ENCODE results near the gene HMX1. TPM values are rescaled to one million over a fixed set of nuclear protein-coding genes. Genes with fewer than 3 reads are reported as not detected.

The HMX1 gene
- total RNA-seq, 1 donor from 2014 or later, result not detected

DNA sequence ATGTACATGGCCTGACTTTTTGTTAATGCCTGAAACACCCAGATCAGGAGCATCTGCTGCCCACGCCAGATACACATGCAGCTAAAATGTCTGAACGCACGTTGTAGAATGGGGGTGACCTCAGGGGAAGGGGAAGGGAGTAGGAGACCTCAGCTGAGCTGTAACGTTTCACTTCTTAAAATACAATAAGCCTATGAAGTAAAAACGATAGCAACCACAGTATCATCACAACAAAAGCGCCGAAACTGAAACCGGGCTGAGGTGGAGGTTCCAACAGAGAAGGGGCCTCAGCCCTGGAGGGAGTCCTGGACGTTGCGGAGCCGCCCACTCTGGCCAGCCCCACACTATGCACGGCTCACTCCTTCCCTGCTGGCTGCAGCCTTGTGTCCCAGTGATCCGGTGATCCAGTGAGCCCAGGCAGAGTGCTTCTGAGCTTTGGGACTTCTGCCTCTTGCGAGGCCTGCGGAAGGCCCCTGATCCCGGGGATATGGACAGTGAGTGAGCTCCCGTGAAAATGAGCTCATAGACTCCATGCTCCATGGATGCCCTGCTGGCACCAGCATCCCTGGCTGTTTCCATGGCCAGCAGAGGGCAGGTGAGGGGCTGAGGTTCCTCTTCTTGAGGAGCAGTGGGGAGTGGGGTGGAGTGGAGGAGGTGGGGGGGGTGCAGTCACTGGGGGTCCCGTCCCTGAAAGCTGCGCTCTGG lies 52.0 kb downstream of the HMX1 start:
- DNase-seq, result peak; percentile 45
- H3K27ac ChIP-seq, result no peak overlapping the region
- TF ChIP-seq, protein P1, sequence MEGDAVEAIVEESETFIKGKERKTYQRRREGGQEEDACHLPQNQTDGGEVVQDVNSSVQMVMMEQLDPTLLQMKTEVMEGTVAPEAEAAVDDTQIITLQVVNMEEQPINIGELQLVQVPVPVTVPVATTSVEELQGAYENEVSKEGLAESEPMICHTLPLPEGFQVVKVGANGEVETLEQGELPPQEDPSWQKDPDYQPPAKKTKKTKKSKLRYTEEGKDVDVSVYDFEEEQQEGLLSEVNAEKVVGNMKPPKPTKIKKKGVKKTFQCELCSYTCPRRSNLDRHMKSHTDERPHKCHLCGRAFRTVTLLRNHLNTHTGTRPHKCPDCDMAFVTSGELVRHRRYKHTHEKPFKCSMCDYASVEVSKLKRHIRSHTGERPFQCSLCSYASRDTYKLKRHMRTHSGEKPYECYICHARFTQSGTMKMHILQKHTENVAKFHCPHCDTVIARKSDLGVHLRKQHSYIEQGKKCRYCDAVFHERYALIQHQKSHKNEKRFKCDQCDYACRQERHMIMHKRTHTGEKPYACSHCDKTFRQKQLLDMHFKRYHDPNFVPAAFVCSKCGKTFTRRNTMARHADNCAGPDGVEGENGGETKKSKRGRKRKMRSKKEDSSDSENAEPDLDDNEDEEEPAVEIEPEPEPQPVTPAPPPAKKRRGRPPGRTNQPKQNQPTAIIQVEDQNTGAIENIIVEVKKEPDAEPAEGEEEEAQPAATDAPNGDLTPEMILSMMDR (IDR thresholded peaks at IDR 0.05), result no peak

GRCh38 chr4:8819019-8819418 lies 52.6 kb downstream of the HMX1 start:
- H3K27me3 ChIP-seq, result no peaks in the 10 kb centered on the region
- TF ChIP-seq, protein P1 (IDR thresholded peaks at IDR 0.05), result no peak
- DNase-seq, result peak; percentile 16
- H3K36me3 ChIP-seq, result no peaks in the 10 kb centered on the region
- no peak overlapping the region for H3K27ac ChIP-seq
- H3K4me3 ChIP-seq, result no peak overlapping the region
- no peaks in the 10 kb centered on the region for H3K9me3 ChIP-seq
- no peak for ATAC-seq
- H3K4me1 ChIP-seq, result no peaks in the 10 kb centered on the region
- intact Hi-C loops (cut with DNase I), result no loop called here

More for the DNA sequence above, 52.0 kb downstream of the HMX1 start:
- Histone ChIP-seq H3K9me3 (no peaks in the 10 kb centered on the region), H3K4me3 (no peak overlapping the region), H3K27me3 (no peaks in the 10 kb centered on the region), H3K4me1 (no peaks in the 10 kb centered on the region), H3K36me3 (no peaks in the 10 kb centered on the region)
- intact Hi-C loops (cut with DNase I), result no loop called here
- ATAC-seq, result no peak

- H3K9me3 ChIP-seq, result no peaks in the 10 kb centered on the region
- DNase-seq (peak; percentile 52), ATAC-seq (no peak)
- intact Hi-C loops (cut with DNase I), result no loop called here
- H3K36me3 ChIP-seq, result no peaks in the 10 kb centered on the region
- no peaks in the 10 kb centered on the region for H3K27me3 ChIP-seq
- no peak overlapping the region for H3K4me3 ChIP-seq
- TF ChIP-seq, protein P1 (IDR thresholded peaks at IDR 0.05), result no peak
- H3K4me1 ChIP-seq, result no peaks in the 10 kb centered on the region
- H3K27ac ChIP-seq, result no peak overlapping the region
Measured at GRCh38 chr4:8818063-8818881, 53.4 kb downstream of the HMX1 start.

GRCh38 chr4:8817813-8818062 lies 53.9 kb downstream of the HMX1 start:
- ATAC-seq, result peak; percentile 31
- DNase-seq, result peak; percentile 58
- no peaks in the 10 kb centered on the region for H3K4me1 ChIP-seq
- intact Hi-C loops (cut with DNase I), result no loop called here
- no peak overlapping the region for H3K27ac ChIP-seq
- H3K36me3 ChIP-seq, result no peaks in the 10 kb centered on the region
- H3K9me3 ChIP-seq, result no peaks in the 10 kb centered on the region
- no peaks in the 10 kb centered on the region for H3K27me3 ChIP-seq
- no peak overlapping the region for H3K4me3 ChIP-seq
- TF ChIP-seq, protein P1 (IDR thresholded peaks at IDR 0.05), result no peak

- Histone ChIP-seq H3K4me1 (no peaks in the 10 kb centered on the region), H3K36me3 (no peaks in the 10 kb centered on the region), H3K27me3 (no peaks in the 10 kb centered on the region), H3K4me3 (no peak overlapping the region), H3K9me3 (no peaks in the 10 kb centered on the region), H3K27ac (no peak overlapping the region)
- TF ChIP-seq, protein P1 (IDR thresholded peaks at IDR 0.05), result no peak
- ATAC-seq, result peak; percentile 10
- intact Hi-C loops (cut with DNase I), result no loop called here
- DNase-seq, result peak; percentile 48
Measured at GRCh38 chr4:8817096-8817812, 54.4 kb downstream of the HMX1 start.
